ENCODE measurements around the gene KCNMB3. TPM values are rescaled to one million over a fixed set of nuclear protein-coding genes. Genes with fewer than 3 reads are reported as not detected.
A peak's percentile ranks its signal among the peaks of the same experiment; 100 is the strongest.

KCNMB3 gene
- total RNA-seq, 5 donors from 2014 or later (not counting 1 experiment from before 2014, with no cell fraction given): 0.66 to 1.3 (median 1.1) TPM

DNA sequence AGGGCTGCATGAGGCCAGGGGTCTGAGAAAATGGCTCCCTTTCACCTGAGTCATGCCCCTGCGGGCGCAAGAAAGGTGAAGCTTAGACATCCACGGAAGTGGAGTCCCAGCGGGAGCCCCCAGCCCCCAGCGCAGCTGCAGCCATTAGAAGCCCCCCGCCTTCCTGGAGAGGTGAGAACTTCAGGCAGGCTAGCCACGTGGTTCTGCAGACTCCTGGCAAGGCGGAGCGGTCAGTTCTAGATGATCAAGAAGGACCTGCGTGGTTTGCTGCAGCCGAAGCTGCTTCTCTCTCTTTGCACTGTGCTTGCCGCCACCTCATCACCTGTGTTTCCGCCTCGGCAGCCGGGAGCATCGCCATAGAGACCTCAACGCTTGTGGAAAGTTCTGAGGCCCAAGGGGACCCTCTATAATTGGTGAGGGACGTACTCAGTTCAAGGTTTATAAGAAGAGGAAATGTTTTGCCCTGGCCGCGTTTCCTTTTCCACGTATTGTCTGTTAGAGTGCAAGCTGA lies 15.8 kb upstream of the KCNMB3 start:
- Mint-ChIP-seq H3K27ac (no peak overlapping the region), H3K9me3 (no peaks in the 10 kb centered on the region), H3K4me1 (peaks cover 0 to 8% (median 0%) of the 10 kb centered on the region in 3 donors), H3K27me3 (peaks cover 3 to 9% of the 10 kb centered on the region in 2 donors), H3K4me3 (no peak overlapping the region), H3K36me3 (no peaks in the 10 kb centered on the region)
- Histone ChIP-seq H3K27ac (ENCODE audit: low read length) (no peak overlapping the region), H3K9me3 (no peaks in the 10 kb centered on the region), H3K27me3 (replicated peaks in 1 of 2; ENCODE audit: control insufficient read depth in 2 of 2, extremely low read depth in 1 of 2, insufficient read depth in 2 of 2, low read length in 1 of 2) (peaks cover 0 to 5% of the 10 kb centered on the region in 2 experiments), H3K4me3 (ENCODE audit: control insufficient read depth in 1 of 2, extremely low read depth in 1 of 2, low read length in 1 of 2) (no peak overlapping the region), H3K36me3 (ENCODE audit: control insufficient read depth in 2 of 2, extremely low read depth in 1 of 2, insufficient read depth in 1 of 2, low read length in 1 of 2) (no peaks in the 10 kb centered on the region), H3K4me1 (ENCODE audit: control insufficient read depth in 1 of 2, extremely low read depth in 1 of 2, insufficient read depth in 2 of 2, low read length in 2 of 2) (peaks cover 3% of the 10 kb centered on the region in 2 experiments)
- DNase-seq (no peak), ATAC-seq (replicated peaks in 1 of 4) (no peak)
- ChIA-PET CTCF (no interaction called here), POLR2A (no interaction called here)
- 86% methylated on average over 8 of the region's 21 CpGs for WGBS (ENCODE audit: insufficient coverage)

DNA sequence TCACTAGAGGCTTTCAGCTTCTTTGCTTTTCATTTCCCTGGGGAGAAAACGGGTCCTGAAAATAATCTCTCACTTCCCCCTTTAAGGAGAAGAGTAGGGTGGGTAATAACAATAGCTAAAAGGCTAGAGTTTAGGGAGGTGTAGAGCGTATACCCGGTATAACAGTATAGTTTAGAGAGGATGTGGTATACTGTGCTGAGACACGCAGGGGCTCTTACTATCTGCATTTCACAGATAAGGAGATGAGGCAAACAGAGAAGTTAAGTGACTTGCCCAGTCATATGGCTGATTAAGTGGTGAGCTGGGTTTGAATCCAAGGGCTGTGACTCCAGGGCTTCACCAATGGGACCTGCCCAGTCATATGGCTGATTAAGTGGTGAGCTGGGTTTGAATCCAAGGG lies 15.0 kb upstream of the KCNMB3 start:
- Mint-ChIP-seq H3K27ac (no peak overlapping the region), H3K36me3 (no peaks in the 10 kb centered on the region), H3K4me3 (no peak overlapping the region), H3K4me1 (peaks cover 1 to 12% (median 1%) of the 10 kb centered on the region in 3 donors), H3K9me3 (no peaks in the 10 kb centered on the region), H3K27me3 (peaks cover 3 to 9% of the 10 kb centered on the region in 2 donors)
- ATAC-seq (replicated peaks in 1 of 4) (no peak), DNase-seq (no peak)
- no peaks in the 10 kb centered on the region for H3K9me3 ChIP-seq
- H3K27ac ChIP-seq (ENCODE audit: low read length): no peak overlapping the region
- ChIA-PET CTCF (interaction anchor here in 1 of 2 donors (0.5 kb wide), 1 partner anchor 177 kb away, joined by 4 read pairs; no protein-coding TSS in a partner anchor), POLR2A (no interaction called here)
- peaks cover 0 to 5% of the 10 kb centered on the region in 2 experiments for H3K27me3 ChIP-seq (replicated peaks in 1 of 2; ENCODE audit: control insufficient read depth in 2 of 2, extremely low read depth in 1 of 2, insufficient read depth in 2 of 2, low read length in 1 of 2)
- no peaks in the 10 kb centered on the region for H3K36me3 ChIP-seq (ENCODE audit: control insufficient read depth in 2 of 2, extremely low read depth in 1 of 2, insufficient read depth in 1 of 2, low read length in 1 of 2)
- peaks cover 5 to 8% of the 10 kb centered on the region in 2 experiments for H3K4me1 ChIP-seq (ENCODE audit: control insufficient read depth in 1 of 2, extremely low read depth in 1 of 2, insufficient read depth in 2 of 2, low read length in 2 of 2)
- H3K4me3 ChIP-seq (ENCODE audit: control insufficient read depth in 1 of 2, extremely low read depth in 1 of 2, low read length in 1 of 2): no peak overlapping the region
- 42% methylated on average over 2 of the region's 4 CpGs for WGBS (ENCODE audit: insufficient coverage)

DNA sequence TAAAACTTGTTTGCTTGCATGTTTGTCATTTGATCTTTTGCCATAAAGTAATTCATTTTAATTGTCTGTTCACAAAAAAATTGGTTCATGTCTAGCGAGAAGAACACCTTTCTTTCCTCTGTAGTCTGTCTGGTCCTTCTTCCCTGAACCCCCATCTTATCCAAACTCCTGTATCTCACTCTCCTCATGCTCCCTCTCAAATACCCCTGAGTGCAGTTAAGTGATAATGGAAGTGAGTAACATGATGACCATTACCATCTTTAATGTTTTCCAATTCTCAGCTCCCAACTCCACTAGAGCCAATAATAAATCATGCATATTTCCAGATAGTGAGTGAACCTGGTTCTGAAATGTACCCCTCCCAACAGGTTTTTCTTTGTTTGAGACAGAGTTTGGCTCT lies 14.2 kb upstream of the KCNMB3 start:
- CTCF ChIA-PET: no interaction called here
- no peak overlapping the region for H3K4me3 Mint-ChIP-seq
- no CpG with 5 or more reads among the region's 1 CpG for WGBS (ENCODE audit: insufficient coverage)
- H3K36me3 Mint-ChIP-seq: no peaks in the 10 kb centered on the region
- no peak overlapping the region for H3K27ac Mint-ChIP-seq
- no peak for DNase-seq
- Histone ChIP-seq H3K27me3 (replicated peaks in 1 of 2; ENCODE audit: control insufficient read depth in 2 of 2, extremely low read depth in 1 of 2, insufficient read depth in 2 of 2, low read length in 1 of 2) (peaks cover 0 to 5% of the 10 kb centered on the region in 2 experiments), H3K36me3 (ENCODE audit: control insufficient read depth in 2 of 2, extremely low read depth in 1 of 2, insufficient read depth in 1 of 2, low read length in 1 of 2) (no peaks in the 10 kb centered on the region), H3K4me1 (ENCODE audit: control insufficient read depth in 1 of 2, extremely low read depth in 1 of 2, insufficient read depth in 2 of 2, low read length in 2 of 2) (peaks cover 5 to 10% of the 10 kb centered on the region in 2 experiments), H3K27ac (ENCODE audit: low read length) (no peak overlapping the region), H3K9me3 (no peaks in the 10 kb centered on the region), H3K4me3 (ENCODE audit: control insufficient read depth in 1 of 2, extremely low read depth in 1 of 2, low read length in 1 of 2) (no peak overlapping the region)
- POLR2A ChIA-PET: no interaction called here
- ATAC-seq (replicated peaks in 1 of 4): no peak
- H3K4me1 Mint-ChIP-seq: peaks cover 7 to 18% (median 8%) of the 10 kb centered on the region in 3 donors
- no peaks in the 10 kb centered on the region for H3K9me3 Mint-ChIP-seq
- H3K27me3 Mint-ChIP-seq: peaks cover 3 to 9% of the 10 kb centered on the region in 2 donors

DNA sequence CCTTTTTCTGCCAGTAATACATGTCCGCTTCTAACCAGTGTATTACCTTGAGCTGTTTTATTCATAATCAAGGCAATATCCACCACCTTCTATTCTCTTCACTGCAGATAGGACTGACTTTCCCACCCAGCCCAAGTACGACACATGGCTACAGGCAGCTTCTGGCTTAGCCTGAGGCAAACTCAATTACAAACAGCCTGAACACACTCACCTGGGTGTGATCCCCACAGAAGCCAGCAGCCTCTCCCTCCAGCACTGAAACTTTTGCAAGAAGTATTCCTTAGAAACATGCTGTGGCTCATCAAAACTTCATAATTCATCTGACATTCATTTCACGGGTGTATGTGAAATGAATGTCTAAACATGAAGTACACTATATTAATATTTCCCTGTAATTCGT lies 13.5 kb upstream of the KCNMB3 start:
- H3K36me3 Mint-ChIP-seq: no peaks in the 10 kb centered on the region
- WGBS (ENCODE audit: insufficient coverage): 92% methylated on average over 2 of the region's 4 CpGs
- peaks cover 12 to 22% (median 14%) of the 10 kb centered on the region in 3 donors for H3K4me1 Mint-ChIP-seq
- no peaks in the 10 kb centered on the region for H3K9me3 ChIP-seq
- ChIA-PET CTCF (no interaction called here), POLR2A (no interaction called here)
- peaks cover 5 to 10% of the 10 kb centered on the region in 2 experiments for H3K4me1 ChIP-seq (ENCODE audit: control insufficient read depth in 1 of 2, extremely low read depth in 1 of 2, insufficient read depth in 2 of 2, low read length in 2 of 2)
- DNase-seq: no peak
- peaks cover 3 to 9% of the 10 kb centered on the region in 2 donors for H3K27me3 Mint-ChIP-seq
- H3K4me3 ChIP-seq (ENCODE audit: control insufficient read depth in 1 of 2, extremely low read depth in 1 of 2, low read length in 1 of 2): no peak overlapping the region
- H3K4me3 Mint-ChIP-seq: no peak overlapping the region
- H3K27ac ChIP-seq (ENCODE audit: low read length): no peak overlapping the region
- no peak overlapping the region for H3K27ac Mint-ChIP-seq
- peaks cover 0 to 6% (median 4%) of the 10 kb centered on the region in 3 donors for H3K9me3 Mint-ChIP-seq
- peaks cover 0 to 5% of the 10 kb centered on the region in 2 experiments for H3K27me3 ChIP-seq (replicated peaks in 1 of 2; ENCODE audit: control insufficient read depth in 2 of 2, extremely low read depth in 1 of 2, insufficient read depth in 2 of 2, low read length in 1 of 2)
- no peak for ATAC-seq (replicated peaks in 1 of 4)
- no peaks in the 10 kb centered on the region for H3K36me3 ChIP-seq (ENCODE audit: control insufficient read depth in 2 of 2, extremely low read depth in 1 of 2, insufficient read depth in 1 of 2, low read length in 1 of 2)

DNA sequence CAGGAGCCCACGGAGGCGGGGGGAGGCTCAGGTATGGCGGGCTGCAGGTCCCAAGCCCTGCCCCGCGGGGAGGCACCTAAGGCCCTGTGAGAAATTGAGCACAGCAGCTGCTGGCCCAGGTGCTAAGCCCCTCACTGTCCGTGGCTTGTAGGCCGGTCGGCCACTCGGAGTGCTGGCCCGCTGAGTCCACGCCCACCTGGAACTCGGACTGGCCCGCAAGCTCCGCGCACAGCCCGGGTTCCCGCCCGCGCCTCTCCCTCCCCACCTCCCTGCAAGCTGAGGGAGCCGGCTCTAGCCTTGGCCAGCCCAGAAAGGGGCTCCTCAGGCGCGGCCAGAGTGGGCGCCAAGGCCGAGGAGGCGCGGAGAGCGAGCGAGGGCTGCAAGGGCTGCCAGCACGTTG lies 12.2 kb upstream of the KCNMB3 start:
- no peaks in the 10 kb centered on the region for H3K9me3 ChIP-seq
- H3K36me3 ChIP-seq (ENCODE audit: control insufficient read depth in 2 of 2, extremely low read depth in 1 of 2, insufficient read depth in 1 of 2, low read length in 1 of 2): no peaks in the 10 kb centered on the region
- no peak overlapping the region for H3K27ac ChIP-seq (ENCODE audit: low read length)
- Mint-ChIP-seq H3K27ac (no peak overlapping the region), H3K9me3 (peaks cover 0 to 14% (median 7%) of the 10 kb centered on the region in 3 donors), H3K4me3 (no peak overlapping the region), H3K4me1 (peaks cover 14 to 28% (median 18%) of the 10 kb centered on the region in 3 donors), H3K27me3 (peaks cover 0 to 7% of the 10 kb centered on the region in 2 donors), H3K36me3 (no peaks in the 10 kb centered on the region)
- H3K4me3 ChIP-seq (ENCODE audit: control insufficient read depth in 1 of 2, extremely low read depth in 1 of 2, low read length in 1 of 2): no peak overlapping the region
- ChIA-PET CTCF (no interaction called here), POLR2A (no interaction called here)
- H3K4me1 ChIP-seq (ENCODE audit: control insufficient read depth in 1 of 2, extremely low read depth in 1 of 2, insufficient read depth in 2 of 2, low read length in 2 of 2): peaks cover 5 to 10% of the 10 kb centered on the region in 2 experiments
- H3K27me3 ChIP-seq (replicated peaks in 1 of 2; ENCODE audit: control insufficient read depth in 2 of 2, extremely low read depth in 1 of 2, insufficient read depth in 2 of 2, low read length in 1 of 2): peaks cover 0 to 5% of the 10 kb centered on the region in 2 experiments
- ATAC-seq (replicated peaks in 1 of 4) (no peak), DNase-seq (no peak)
- 98% methylated on average over 17 of the region's 29 CpGs for WGBS (ENCODE audit: insufficient coverage)

DNA sequence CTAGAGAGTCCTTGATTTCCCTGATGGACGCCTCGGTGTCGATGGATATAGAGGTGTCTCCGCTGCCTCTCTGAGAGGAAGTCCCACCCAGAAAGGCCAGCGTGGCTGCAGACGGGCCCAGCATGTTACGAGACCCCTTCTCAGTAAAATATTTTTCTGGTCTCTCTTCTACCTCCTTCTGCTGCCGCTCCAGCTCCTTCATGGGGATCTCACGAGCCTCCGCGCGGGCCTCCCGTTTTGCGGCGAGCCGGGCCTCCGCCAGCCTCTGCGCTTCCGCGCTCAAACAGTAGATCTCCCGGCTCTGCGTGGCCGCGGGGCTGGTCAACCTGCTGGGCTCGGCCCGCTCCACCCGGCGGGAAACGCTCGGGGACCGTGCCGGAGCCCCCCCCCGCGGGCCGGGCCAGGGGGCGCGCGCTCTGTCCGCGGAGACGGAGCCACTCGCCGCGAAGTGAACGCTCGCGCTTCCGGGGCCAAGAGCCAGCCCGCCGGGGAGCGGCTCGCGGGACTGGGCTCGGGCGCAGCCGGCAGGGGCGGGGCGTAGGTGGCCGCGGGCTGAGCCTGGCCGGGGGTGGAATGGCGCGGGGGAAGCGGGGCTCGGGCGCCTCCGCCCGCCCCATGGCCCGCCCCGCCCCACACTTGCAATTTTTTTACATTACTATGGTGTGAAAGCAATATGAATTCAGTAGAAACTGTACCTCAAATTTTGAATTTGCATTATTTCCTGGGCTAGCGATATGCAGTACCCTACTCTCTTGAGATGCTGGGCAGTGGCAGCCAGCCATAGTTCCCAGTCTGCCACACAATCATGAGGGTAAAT lies 10.2 kb upstream of the KCNMB3 start:
- Histone ChIP-seq H3K36me3 (ENCODE audit: control insufficient read depth in 2 of 2, extremely low read depth in 1 of 2, insufficient read depth in 1 of 2, low read length in 1 of 2) (no peaks in the 10 kb centered on the region), H3K9me3 (no peaks in the 10 kb centered on the region), H3K4me3 (ENCODE audit: control insufficient read depth in 1 of 2, extremely low read depth in 1 of 2, low read length in 1 of 2) (peak overlapping the region; percentile 50 to 57), H3K4me1 (ENCODE audit: control insufficient read depth in 1 of 2, extremely low read depth in 1 of 2, insufficient read depth in 2 of 2, low read length in 2 of 2) (peaks cover 5 to 10% of the 10 kb centered on the region in 2 experiments), H3K27me3 (replicated peaks in 1 of 2; ENCODE audit: control insufficient read depth in 2 of 2, extremely low read depth in 1 of 2, insufficient read depth in 2 of 2, low read length in 1 of 2) (no peaks in the 10 kb centered on the region), H3K27ac (ENCODE audit: low read length) (no peak overlapping the region)
- H3K4me1 Mint-ChIP-seq: peaks cover 14 to 28% (median 18%) of the 10 kb centered on the region in 3 donors
- H3K36me3 Mint-ChIP-seq: no peaks in the 10 kb centered on the region
- peaks cover 0 to 3% of the 10 kb centered on the region in 2 donors for H3K27me3 Mint-ChIP-seq
- H3K4me3 Mint-ChIP-seq: peak overlapping the region; percentile 63 to 79 (median 74)
- ChIA-PET CTCF (interaction anchor here in 1 of 2 donors (0.8 kb wide), 1 partner anchor 387 kb away, joined by 3 read pairs; no protein-coding TSS in a partner anchor), POLR2A (interaction anchor here in 1 of 2 donors (0.6 kb wide), 1 partner anchor 54 kb away, joined by 3 read pairs; no protein-coding TSS in a partner anchor)
- peak overlapping the region; percentile 19 to 74 for H3K27ac Mint-ChIP-seq
- WGBS (ENCODE audit: insufficient coverage): 12% methylated on average over 59 of the region's 71 CpGs
- peaks cover 0 to 18% (median 7%) of the 10 kb centered on the region in 3 donors for H3K9me3 Mint-ChIP-seq
- peak; percentile 23 to 76 (median 58) for DNase-seq
- ATAC-seq (replicated peaks in 1 of 4): peak; percentile 91 to 98 (median 97)

Data from T-cell (primary cell).